Sigmoid colon (tissue), 7 donors: ENCODE measurements around the gene RPTOR. TPM values are rescaled to one million over a fixed set of nuclear protein-coding genes. Genes with fewer than 3 reads are reported as not detected.

Experiments used
- DNase-seq: peaks from one replicate; pipeline ENCODE4 v3.0.0-alpha.2; 2019
- H3K27ac ChIP-seq, 4 donors: fragments of 200-600 bp; sonication (generic); one replicate each; pipeline ENCODE4 v1.5.1; 2016 to 2019; ENCODE audit warnings: mild to moderate bottlenecking in 1 of 4
- H3K27me3 ChIP-seq, 3 donors: fragments of 200-600 bp; sonication (generic); one replicate each; pipeline ENCODE4 v1.5.1; 2019; ENCODE audit warnings: mild to moderate bottlenecking in 1 of 3
- H3K36me3 ChIP-seq, 4 donors: fragments of 200-600 bp; sonication (generic); one replicate each; pipeline ENCODE4 v1.5.1; 2016 to 2019
- H3K4me1 ChIP-seq, 4 donors: fragments of 200-600 bp; sonication (generic); one replicate each; pipeline ENCODE4 v1.5.1; 2017 to 2019
- H3K4me3 ChIP-seq, 4 donors: fragments of 200-600 bp; sonication (generic); one replicate each; pipeline ENCODE4 v1.5.1; 2017 to 2019; ENCODE audit warnings: mild to moderate bottlenecking in 2 of 4, moderate library complexity in 1 of 4
- H3K9me3 ChIP-seq, 4 donors: fragments of 200-600 bp in 3 of 4; sonication (generic) in 3 of 4; one replicate each; pipeline versions ENCODE4 v1.5.1 to v1.6.1; 2013 to 2019
- CTCF ChIP-seq, 4 experiments: fragments of 450-650 bp in 3 of 4; fragments of 200-600 bp in 1 of 4; IDR thresholded peaks; one replicate each; pipeline ENCODE4 v1.5.1; 2016 to 2019; ENCODE audit warnings: antibody characterized with exemption in 4 of 4, mild to moderate bottlenecking in 3 of 4, moderate library complexity in 2 of 4
- EP300 ChIP-seq, 4 donors: sonication (generic); formaldehyde crosslinking; IDR thresholded peaks; one replicate each; pipeline ENCODE4 v1.6.1; 2017; ENCODE audit warnings: antibody characterized with exemption in 4 of 4
- POLR2A ChIP-seq, 2 donors: fragments of 450-650 bp; IDR thresholded peaks; one replicate each; pipeline ENCODE4 v1.6.1; 2016; ENCODE audit warnings: antibody characterized with exemption in 2 of 2, mild to moderate bottlenecking in 2 of 2, moderate library complexity in 2 of 2
- POLR2AphosphoS5 ChIP-seq, 4 donors: sonication (generic); formaldehyde crosslinking; IDR thresholded peaks; one replicate each; pipeline ENCODE4 v1.6.1; 2017; ENCODE audit warnings: antibody characterized with exemption in 4 of 4
- WGBS, 2 donors: extraction: QIAGEN DNeasy Blood & Tissue Kit; methylation state at CpG; one replicate each; pipeline ENCODE4 v1.1.7; 2013; 5-methylcytosine and 5-hydroxymethylcytosine counted together
- intact Hi-C: fragments of 100-400 bp; cut with DNase I; formaldehyde crosslinking; loops from one replicate; pipeline ENCODE4 v1.15.1; 2023
- polyA plus RNA-seq, 3 donors: library from polyadenylated mRNA; stranded (reverse); fragments of 200-250 nt; gene quantifications; one replicate each; pipeline ENCODE4 v1.2.3, GENCODE V29; 2013
- total RNA-seq, 4 donors: library from RNA; depleted of rRNA; stranded (reverse); fragments of >200 nt; gene quantifications; one replicate each; pipeline ENCODE4 v1.1.0, GENCODE V29; 2016
- donor health status: healthy with polysubstance abuse.
- donor health status: Bipolar disorder and iron deficiency.
- donor health status: healthy.

RPTOR gene
- total and polyA plus RNA-seq, 7 donors = 3.7 to 68.7 (median 22.9) TPM

GRCh38 chr17:80655608-80656007 lies 111.0 kb downstream of the RPTOR start:
- no peak for DNase-seq
- H3K4me1 ChIP-seq = no peaks in the 10 kb centered on the region
- no peaks in the 10 kb centered on the region for H3K36me3 ChIP-seq
- peaks cover 0 to 6% (median 1%) of the 10 kb centered on the region in 4 donors for H3K9me3 ChIP-seq
- 86 to 94% methylated on average over 7 of the region's 7 CpGs for WGBS, 2 donors
- H3K27ac ChIP-seq = no peak overlapping the region
- TF ChIP-seq POLR2AphosphoS5 (IDR thresholded peaks at IDR 0.05) (no peak), POLR2A (IDR thresholded peaks at IDR 0.05) (no peak), CTCF (IDR thresholded peaks at IDR 0.05) (no peak)
- intact Hi-C loops = no loop called here
- H3K4me3 ChIP-seq = no peak overlapping the region
- no peaks in the 10 kb centered on the region for H3K27me3 ChIP-seq

DNA sequence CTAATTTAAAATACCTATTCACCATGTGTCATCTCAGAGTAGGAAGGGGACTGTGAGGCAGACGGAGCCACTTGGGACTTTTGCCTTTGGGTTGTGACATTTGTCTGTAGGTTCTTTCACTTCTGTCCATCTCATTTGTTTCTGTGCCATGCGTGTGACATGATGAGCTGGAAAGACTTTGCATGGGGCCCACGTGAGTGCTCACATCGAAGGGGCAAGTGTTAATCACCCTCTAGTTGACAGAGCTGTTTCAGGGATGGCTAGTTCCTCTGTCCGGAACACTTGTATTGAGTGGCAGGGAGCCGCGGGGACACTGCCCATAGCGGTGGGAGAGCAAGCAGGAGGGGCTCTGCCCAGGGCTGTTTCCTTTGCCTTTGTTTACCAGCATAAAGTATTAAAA lies 112.0 kb downstream of the RPTOR start:
- Histone ChIP-seq H3K36me3 (no peaks in the 10 kb centered on the region), H3K27me3 (no peaks in the 10 kb centered on the region), H3K4me1 (no peaks in the 10 kb centered on the region), H3K9me3 (peaks cover 0 to 6% (median 1%) of the 10 kb centered on the region in 4 donors), H3K27ac (no peak overlapping the region), H3K4me3 (no peak overlapping the region)
- TF ChIP-seq CTCF (IDR thresholded peaks at IDR 0.05) = no peak
- TF ChIP-seq POLR2A (IDR thresholded peaks at IDR 0.05) = no peak
- no peak for TF ChIP-seq EP300 (IDR thresholded peaks at IDR 0.05)
- TF ChIP-seq POLR2AphosphoS5 (IDR thresholded peaks at IDR 0.05) = no peak
- no peak for DNase-seq
- 82 to 91% methylated on average over 8 of the region's 8 CpGs for WGBS, 2 donors
- intact Hi-C loops = no loop called here

DNA sequence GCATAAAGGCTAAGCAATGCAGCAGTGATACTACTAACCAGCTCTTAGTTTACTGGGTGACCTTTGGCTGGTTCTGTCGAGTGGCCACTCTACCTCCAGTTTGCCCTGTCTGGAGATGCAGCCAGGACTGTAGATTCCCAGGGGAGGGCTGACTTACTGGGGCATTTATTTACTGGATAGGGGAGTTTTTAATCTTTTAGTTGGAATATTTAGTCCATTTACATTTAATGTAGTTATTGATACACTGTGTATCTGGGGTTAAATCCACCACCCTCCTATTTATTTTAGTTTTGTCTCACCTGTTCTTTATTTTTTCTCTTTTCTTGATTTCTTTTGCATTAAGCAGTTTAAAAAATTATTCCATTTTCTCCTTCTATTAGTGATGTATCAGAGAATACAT lies 112.9 kb downstream of the RPTOR start:
- Histone ChIP-seq H3K9me3 (peaks cover 0 to 6% (median 1%) of the 10 kb centered on the region in 4 donors), H3K27me3 (no peaks in the 10 kb centered on the region), H3K27ac (no peak overlapping the region), H3K36me3 (no peaks in the 10 kb centered on the region), H3K4me3 (no peak overlapping the region), H3K4me1 (no peaks in the 10 kb centered on the region)
- WGBS, 2 donors = 81 to 95% methylated on average over 1 of the region's 1 CpG
- DNase-seq = no peak
- TF ChIP-seq EP300 (IDR thresholded peaks at IDR 0.05) (no peak), POLR2A (IDR thresholded peaks at IDR 0.05) (no peak), CTCF (IDR thresholded peaks at IDR 0.05) (no peak), POLR2AphosphoS5 (IDR thresholded peaks at IDR 0.05) (no peak)
- intact Hi-C loops = no loop called here

DNA sequence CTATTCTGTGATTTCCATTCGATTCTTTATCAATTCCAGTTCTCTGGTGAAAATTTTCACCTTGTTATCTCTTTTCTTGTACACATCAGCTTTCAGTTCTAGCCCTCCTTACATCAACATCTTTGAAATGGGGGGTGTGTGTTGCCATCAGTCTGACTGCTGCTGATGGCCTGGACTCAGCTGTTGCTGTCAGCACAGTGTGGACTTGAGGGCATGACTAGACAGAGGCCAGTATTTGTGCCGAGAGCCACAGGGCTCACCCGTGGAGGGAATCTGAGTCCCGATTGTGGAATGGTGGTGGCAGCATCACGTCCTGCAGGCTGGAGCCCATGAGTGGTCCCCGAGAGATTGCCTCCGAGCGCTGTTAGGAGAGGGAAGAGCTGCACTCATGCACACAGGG lies 114.2 kb downstream of the RPTOR start:
- no peak for DNase-seq
- TF ChIP-seq POLR2AphosphoS5 (IDR thresholded peaks at IDR 0.05) (no peak), EP300 (IDR thresholded peaks at IDR 0.05) (no peak), POLR2A (IDR thresholded peaks at IDR 0.05) (no peak), CTCF (IDR thresholded peaks at IDR 0.05) (no peak)
- Histone ChIP-seq H3K36me3 (no peaks in the 10 kb centered on the region), H3K27ac (no peak overlapping the region), H3K4me1 (peaks cover 0 to 12% (median 8%) of the 10 kb centered on the region in 4 donors), H3K4me3 (no peak overlapping the region), H3K27me3 (no peaks in the 10 kb centered on the region), H3K9me3 (peaks cover 0 to 6% (median 1%) of the 10 kb centered on the region in 4 donors)
- intact Hi-C loops = no loop called here
- WGBS, 2 donors = 96 to 97% methylated on average over 8 of the region's 8 CpGs

GRCh38 chr17:80659651-80660050 lies 115.0 kb downstream of the RPTOR start:
- 90 to 94% methylated on average over 12 of the region's 12 CpGs for WGBS, 2 donors
- Histone ChIP-seq H3K27me3 (no peaks in the 10 kb centered on the region), H3K4me3 (no peak overlapping the region), H3K9me3 (peaks cover 0 to 6% (median 1%) of the 10 kb centered on the region in 4 donors), H3K4me1 (peaks cover 0 to 20% (median 16%) of the 10 kb centered on the region in 4 donors), H3K27ac (no peak overlapping the region), H3K36me3 (no peaks in the 10 kb centered on the region)
- no peak for TF ChIP-seq CTCF (IDR thresholded peaks at IDR 0.05)
- no peak for TF ChIP-seq POLR2A (IDR thresholded peaks at IDR 0.05)
- no peak for TF ChIP-seq POLR2AphosphoS5 (IDR thresholded peaks at IDR 0.05)
- intact Hi-C loops = loop anchor here (5.0 kb wide), 1 partner anchor 113 kb away; no protein-coding TSS in a partner anchor
- DNase-seq = no peak
